Ishikawa (cell line): ENCODE measurements around the gene LRP8.

Source experiments
- CREB1 ChIP-seq: IDR thresholded peaks from 2 replicates; pipeline ENCODE4 v1.6.1; 2012; ENCODE audit warnings: low read depth
- EP300 ChIP-seq: IDR thresholded peaks from 2 replicates; pipeline ENCODE4 v1.6.1; 2012; ENCODE audit warnings: borderline replicate concordance
- MAX ChIP-seq: IDR thresholded peaks from 2 replicates; pipeline ENCODE4 v1.6.1; 2012
- NFIC ChIP-seq: IDR thresholded peaks from 2 replicates; pipeline ENCODE4 v1.6.1; 2012
- RAD21 ChIP-seq: IDR thresholded peaks from 2 replicates; pipeline ENCODE4 v1.6.1; 2012; ENCODE audit warnings: low read depth
- TAF1 ChIP-seq: IDR thresholded peaks from 2 replicates; pipeline ENCODE4 v1.6.1; 2012; ENCODE audit warnings: low read depth, mild to moderate bottlenecking
- TCF12 ChIP-seq: IDR thresholded peaks from 2 replicates; pipeline ENCODE4 v1.6.1; 2012; ENCODE audit warnings: low read depth
- YY1 ChIP-seq: IDR thresholded peaks from 2 replicates; pipeline ENCODE4 v1.6.1; 2012; ENCODE audit warnings: low read depth
- TF ChIP-seq, protein P1 (sequence below): IDR thresholded peaks from 2 replicates; pipeline ENCODE4 v1.6.1; 2012; ENCODE audit warnings: low read depth, mild to moderate bottlenecking
- TF ChIP-seq, protein P2 (sequence below): IDR thresholded peaks from 2 replicates; pipeline ENCODE4 v1.6.1; 2012

- no peak for TF ChIP-seq MAX
- no peak for TF ChIP-seq NFIC
- TF ChIP-seq YY1, result no peak
- TF ChIP-seq, protein P1, sequence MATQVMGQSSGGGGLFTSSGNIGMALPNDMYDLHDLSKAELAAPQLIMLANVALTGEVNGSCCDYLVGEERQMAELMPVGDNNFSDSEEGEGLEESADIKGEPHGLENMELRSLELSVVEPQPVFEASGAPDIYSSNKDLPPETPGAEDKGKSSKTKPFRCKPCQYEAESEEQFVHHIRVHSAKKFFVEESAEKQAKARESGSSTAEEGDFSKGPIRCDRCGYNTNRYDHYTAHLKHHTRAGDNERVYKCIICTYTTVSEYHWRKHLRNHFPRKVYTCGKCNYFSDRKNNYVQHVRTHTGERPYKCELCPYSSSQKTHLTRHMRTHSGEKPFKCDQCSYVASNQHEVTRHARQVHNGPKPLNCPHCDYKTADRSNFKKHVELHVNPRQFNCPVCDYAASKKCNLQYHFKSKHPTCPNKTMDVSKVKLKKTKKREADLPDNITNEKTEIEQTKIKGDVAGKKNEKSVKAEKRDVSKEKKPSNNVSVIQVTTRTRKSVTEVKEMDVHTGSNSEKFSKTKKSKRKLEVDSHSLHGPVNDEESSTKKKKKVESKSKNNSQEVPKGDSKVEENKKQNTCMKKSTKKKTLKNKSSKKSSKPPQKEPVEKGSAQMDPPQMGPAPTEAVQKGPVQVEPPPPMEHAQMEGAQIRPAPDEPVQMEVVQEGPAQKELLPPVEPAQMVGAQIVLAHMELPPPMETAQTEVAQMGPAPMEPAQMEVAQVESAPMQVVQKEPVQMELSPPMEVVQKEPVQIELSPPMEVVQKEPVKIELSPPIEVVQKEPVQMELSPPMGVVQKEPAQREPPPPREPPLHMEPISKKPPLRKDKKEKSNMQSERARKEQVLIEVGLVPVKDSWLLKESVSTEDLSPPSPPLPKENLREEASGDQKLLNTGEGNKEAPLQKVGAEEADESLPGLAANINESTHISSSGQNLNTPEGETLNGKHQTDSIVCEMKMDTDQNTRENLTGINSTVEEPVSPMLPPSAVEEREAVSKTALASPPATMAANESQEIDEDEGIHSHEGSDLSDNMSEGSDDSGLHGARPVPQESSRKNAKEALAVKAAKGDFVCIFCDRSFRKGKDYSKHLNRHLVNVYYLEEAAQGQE, result no peak
- no peak for TF ChIP-seq RAD21
- no peak for TF ChIP-seq TCF12
- no peak for TF ChIP-seq EP300
- no peak for TF ChIP-seq CREB1
- TF ChIP-seq TAF1, result no peak
- TF ChIP-seq, protein P2, sequence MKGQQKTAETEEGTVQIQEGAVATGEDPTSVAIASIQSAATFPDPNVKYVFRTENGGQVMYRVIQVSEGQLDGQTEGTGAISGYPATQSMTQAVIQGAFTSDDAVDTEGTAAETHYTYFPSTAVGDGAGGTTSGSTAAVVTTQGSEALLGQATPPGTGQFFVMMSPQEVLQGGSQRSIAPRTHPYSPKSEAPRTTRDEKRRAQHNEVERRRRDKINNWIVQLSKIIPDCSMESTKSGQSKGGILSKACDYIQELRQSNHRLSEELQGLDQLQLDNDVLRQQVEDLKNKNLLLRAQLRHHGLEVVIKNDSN, result no peak
These were observed 4.3 kb upstream of the LRP8 start for GRCh38 chr1:53332186-53332564.
